ENCODE measurements around the gene PNPLA5.

DNA sequence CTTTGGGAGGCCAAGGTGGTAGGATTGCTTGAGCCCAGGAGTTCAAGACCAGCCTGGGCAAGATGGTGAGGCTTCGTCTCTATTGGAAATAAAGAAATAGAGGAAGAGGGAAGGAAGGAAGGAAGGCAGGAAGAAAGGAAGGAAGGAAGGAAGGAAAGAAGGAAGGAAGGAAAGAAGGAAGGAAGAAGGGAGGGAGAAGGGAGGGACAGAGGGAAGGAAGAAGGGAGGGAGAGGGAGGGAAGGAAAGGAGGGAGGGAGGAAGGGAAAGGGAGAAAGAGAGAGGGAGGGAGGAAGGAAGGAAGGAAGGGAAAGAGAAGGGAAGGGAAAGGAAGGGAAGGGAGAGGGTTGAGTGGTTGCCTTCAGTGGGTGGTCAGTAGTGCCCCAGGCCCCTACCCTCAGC, 17.9 kb upstream of the PNPLA5 start:
- TF ChIP-seq, protein P1, sequence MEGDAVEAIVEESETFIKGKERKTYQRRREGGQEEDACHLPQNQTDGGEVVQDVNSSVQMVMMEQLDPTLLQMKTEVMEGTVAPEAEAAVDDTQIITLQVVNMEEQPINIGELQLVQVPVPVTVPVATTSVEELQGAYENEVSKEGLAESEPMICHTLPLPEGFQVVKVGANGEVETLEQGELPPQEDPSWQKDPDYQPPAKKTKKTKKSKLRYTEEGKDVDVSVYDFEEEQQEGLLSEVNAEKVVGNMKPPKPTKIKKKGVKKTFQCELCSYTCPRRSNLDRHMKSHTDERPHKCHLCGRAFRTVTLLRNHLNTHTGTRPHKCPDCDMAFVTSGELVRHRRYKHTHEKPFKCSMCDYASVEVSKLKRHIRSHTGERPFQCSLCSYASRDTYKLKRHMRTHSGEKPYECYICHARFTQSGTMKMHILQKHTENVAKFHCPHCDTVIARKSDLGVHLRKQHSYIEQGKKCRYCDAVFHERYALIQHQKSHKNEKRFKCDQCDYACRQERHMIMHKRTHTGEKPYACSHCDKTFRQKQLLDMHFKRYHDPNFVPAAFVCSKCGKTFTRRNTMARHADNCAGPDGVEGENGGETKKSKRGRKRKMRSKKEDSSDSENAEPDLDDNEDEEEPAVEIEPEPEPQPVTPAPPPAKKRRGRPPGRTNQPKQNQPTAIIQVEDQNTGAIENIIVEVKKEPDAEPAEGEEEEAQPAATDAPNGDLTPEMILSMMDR (IDR thresholded peaks at IDR 0.05): no peak
- TF ChIP-seq POLR2A (IDR thresholded peaks at IDR 0.05): no peak
- TF ChIP-seq POLR2AphosphoS5 (IDR thresholded peaks at IDR 0.05): no peak
- no peak for TF ChIP-seq EP300 (IDR thresholded peaks at IDR 0.05)
